Tibial artery (tissue), 4 donors: ENCODE results near the gene MED10.

Experiments used
- DNase-seq, 2 donors: peaks; one replicate each; pipeline ENCODE4 v3.0.0-alpha.2; 2019
- H3K27ac ChIP-seq, 2 donors: fragments of 200-600 bp; sonication (generic) in 1 of 2; 1 replicate in 1 of 2; 2 replicates in 1 of 2; pipeline ENCODE4 v1.5.1; 2018 to 2019; ENCODE audit warnings: mild to moderate bottlenecking in 1 of 2
- H3K27me3 ChIP-seq, 2 donors: fragments of 200-600 bp; sonication (generic) in 1 of 2; one replicate each; pipeline versions ENCODE4 v1.5.1 to v1.6.0; 2016 to 2019
- H3K36me3 ChIP-seq, 3 donors: fragments of 200-600 bp; sonication (generic) in 2 of 3; one replicate each; pipeline ENCODE4 v1.5.1; 2016 to 2019; ENCODE audit warnings: mild to moderate bottlenecking in 2 of 3
- H3K4me1 ChIP-seq, 4 donors: fragments of 200-600 bp; sonication (generic) in 2 of 4; 1 replicate in 3 of 4; 2 replicates in 1 of 4; pipeline ENCODE4 v1.5.1; 2016 to 2019
- H3K4me3 ChIP-seq, 2 donors: fragments of 200-600 bp; sonication (generic) in 1 of 2; 1 replicate in 1 of 2; 2 replicates in 1 of 2; pipeline ENCODE4 v1.5.1; 2018 to 2019; ENCODE audit warnings: mild to moderate bottlenecking in 2 of 2
- H3K9me3 ChIP-seq, 3 donors: fragments of 200-600 bp; sonication (generic) in 1 of 3; one replicate each; pipeline ENCODE4 v1.5.1; 2016 to 2019
- intact Hi-C: fragments of 100-400 bp; cut with DNase I; formaldehyde crosslinking; loops from one replicate; pipeline ENCODE4 v1.15.0; 2023; ENCODE audit warnings: low total_unique reads
- TF ChIP-seq, protein P1 (sequence below), 2 experiments: fragments of 200-600 bp in 1 of 2; fragments of 450-650 bp in 1 of 2; IDR thresholded peaks; one replicate each; pipeline ENCODE4 v1.5.1; 2017 to 2019; ENCODE audit warnings: antibody characterized with exemption in 2 of 2, mild to moderate bottlenecking in 1 of 2, moderate library complexity in 1 of 2

MED10 gene

DNA sequence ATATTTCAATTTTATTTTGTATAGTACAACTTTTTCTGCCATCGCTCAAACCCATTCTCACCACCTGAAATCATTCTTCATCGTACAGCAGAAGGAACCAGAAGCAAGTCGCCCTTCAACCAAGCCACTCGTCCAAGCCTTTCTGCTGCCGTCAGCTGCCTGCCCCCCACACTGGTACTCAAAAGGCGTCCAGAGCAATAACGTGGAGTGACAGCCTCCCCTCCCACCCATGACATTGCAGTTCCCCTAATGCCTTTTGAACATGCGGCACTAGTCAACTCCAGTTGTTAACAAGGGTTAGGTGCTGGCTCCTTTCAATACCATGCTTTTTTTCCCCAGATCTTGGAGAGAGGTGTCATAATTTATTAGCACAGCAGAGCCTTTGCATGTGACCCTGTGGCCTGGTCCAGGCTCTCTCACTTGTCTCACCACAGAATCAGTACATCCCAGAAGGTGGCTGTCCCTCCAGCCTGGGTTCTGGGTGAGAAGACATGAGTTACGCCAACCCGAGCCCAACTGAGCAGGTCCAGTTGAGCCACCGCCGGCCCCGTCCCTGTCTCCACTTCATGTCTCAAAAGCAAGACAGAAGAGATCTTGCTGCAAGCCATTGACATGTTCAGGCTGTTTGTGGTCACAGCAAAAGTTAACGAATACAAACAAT lies 20.4 kb upstream of the MED10 start:
- peaks cover 0 to 16% of the 10 kb centered on the region in 2 donors for H3K27me3 ChIP-seq
- H3K36me3 ChIP-seq = no peaks in the 10 kb centered on the region
- no peaks in the 10 kb centered on the region for H3K4me1 ChIP-seq
- no peaks in the 10 kb centered on the region for H3K9me3 ChIP-seq
- intact Hi-C loops = no loop called here
- TF ChIP-seq, protein P1, sequence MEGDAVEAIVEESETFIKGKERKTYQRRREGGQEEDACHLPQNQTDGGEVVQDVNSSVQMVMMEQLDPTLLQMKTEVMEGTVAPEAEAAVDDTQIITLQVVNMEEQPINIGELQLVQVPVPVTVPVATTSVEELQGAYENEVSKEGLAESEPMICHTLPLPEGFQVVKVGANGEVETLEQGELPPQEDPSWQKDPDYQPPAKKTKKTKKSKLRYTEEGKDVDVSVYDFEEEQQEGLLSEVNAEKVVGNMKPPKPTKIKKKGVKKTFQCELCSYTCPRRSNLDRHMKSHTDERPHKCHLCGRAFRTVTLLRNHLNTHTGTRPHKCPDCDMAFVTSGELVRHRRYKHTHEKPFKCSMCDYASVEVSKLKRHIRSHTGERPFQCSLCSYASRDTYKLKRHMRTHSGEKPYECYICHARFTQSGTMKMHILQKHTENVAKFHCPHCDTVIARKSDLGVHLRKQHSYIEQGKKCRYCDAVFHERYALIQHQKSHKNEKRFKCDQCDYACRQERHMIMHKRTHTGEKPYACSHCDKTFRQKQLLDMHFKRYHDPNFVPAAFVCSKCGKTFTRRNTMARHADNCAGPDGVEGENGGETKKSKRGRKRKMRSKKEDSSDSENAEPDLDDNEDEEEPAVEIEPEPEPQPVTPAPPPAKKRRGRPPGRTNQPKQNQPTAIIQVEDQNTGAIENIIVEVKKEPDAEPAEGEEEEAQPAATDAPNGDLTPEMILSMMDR (IDR thresholded peaks at IDR 0.05) = no peak
- H3K27ac ChIP-seq = no peak overlapping the region
- DNase-seq = no peak
- H3K4me3 ChIP-seq = no peak overlapping the region

DNA sequence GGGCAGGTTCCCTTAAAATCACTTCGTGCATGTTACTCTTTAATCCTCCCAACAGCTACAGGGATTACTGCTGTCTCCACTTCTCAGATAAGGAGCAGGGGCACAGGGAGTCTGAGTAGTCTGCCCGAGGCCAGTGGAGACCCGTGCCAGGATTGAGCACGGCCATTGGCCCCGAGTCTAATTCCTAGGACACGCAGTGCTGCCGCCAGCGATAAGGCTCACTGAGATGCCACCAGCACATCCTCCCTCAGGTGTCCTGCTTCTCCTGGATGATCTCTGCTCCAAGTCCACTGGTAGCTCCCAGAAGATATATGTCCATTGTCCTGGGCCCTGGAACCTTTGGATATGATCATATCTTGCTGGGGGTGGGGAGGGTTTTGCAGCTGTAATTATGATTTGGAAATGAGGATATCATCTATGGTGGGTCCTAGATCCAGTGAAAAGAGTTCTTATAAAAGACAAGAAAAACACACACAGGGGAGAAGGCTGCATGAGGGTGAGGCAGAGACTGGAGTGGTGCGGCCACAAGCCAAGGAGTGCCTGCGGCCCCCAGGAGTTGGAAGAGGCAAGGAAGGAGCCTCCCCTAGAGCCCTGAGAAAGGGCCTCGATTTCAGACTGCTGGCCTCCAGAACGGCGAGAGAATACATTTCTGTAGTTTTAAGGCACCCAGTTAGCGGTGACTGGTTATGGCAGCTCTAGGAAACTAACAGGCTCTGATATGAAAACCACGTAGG lies 19.4 kb upstream of the MED10 start:
- TF ChIP-seq, protein P1 (IDR thresholded peaks at IDR 0.05) = no peak
- intact Hi-C loops = no loop called here
- no peaks in the 10 kb centered on the region for H3K4me1 ChIP-seq
- no peaks in the 10 kb centered on the region for H3K36me3 ChIP-seq
- peaks cover 0 to 20% of the 10 kb centered on the region in 2 donors for H3K27me3 ChIP-seq
- no peak for DNase-seq
- H3K4me3 ChIP-seq = no peak overlapping the region
- H3K9me3 ChIP-seq = no peaks in the 10 kb centered on the region
- H3K27ac ChIP-seq = no peak overlapping the region

DNA sequence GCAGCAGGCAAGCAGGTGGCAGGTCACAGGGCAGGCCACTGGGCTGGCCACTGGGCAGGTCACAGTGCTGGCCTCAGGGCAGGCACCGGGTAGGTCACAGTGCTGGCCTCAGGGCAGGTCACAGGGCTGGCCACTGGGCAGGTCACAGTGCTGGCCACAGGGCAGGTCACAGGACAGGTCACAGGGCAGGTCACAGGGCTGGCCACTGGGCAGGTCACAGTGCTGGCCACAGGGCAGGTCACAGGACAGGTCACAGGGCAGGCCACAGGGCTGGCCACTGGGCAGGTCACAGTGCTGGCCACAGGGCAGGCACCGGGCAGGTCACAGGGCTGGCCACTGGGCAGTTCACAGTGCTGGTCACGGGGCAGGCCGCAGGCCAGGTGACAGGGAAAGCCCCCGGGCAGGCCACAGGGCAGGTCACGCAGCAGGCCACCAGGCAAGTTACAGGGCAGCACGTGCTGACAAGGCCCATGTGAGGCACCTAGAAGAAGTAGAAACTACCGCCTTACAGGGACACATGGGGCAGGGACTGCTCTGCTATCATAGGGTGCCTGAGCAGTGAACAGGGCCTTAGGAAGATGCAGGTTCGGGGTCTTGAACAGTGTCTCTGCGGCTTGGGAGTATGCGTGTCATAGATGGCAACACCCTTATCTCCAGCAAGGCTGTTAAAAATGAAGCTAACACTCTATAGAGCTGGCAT lies 18.6 kb upstream of the MED10 start:
- Histone ChIP-seq H3K36me3 (no peaks in the 10 kb centered on the region), H3K4me1 (no peaks in the 10 kb centered on the region), H3K27me3 (peaks cover 0 to 25% of the 10 kb centered on the region in 2 donors), H3K4me3 (no peak overlapping the region), H3K27ac (no peak overlapping the region), H3K9me3 (no peaks in the 10 kb centered on the region)
- no peak for DNase-seq
- intact Hi-C loops = no loop called here
- TF ChIP-seq, protein P1 (IDR thresholded peaks at IDR 0.05) = no peak

DNA sequence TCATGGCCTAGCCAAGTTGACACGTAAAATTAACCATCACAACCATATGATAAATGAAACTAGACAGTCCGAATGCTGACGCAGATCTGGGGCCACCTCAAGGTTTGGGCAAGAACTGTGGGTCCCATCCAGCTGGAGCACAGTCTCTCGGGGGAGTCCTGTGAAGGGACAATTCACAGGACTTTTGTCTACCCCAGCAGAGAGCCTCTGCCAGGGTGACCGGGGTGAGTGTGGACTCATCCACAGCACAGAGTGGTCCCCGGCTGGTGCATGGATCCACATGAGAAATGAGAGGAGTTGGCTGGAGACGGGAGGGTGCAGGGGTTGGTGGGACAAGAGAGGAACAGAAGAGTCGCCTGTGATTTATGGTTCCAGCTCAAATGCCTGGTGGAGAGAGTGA lies 17.7 kb upstream of the MED10 start:
- no peak overlapping the region for H3K27ac ChIP-seq
- no peaks in the 10 kb centered on the region for H3K4me1 ChIP-seq
- no peak overlapping the region for H3K4me3 ChIP-seq
- H3K9me3 ChIP-seq = no peaks in the 10 kb centered on the region
- H3K27me3 ChIP-seq = peaks cover 0 to 33% of the 10 kb centered on the region in 2 donors
- H3K36me3 ChIP-seq = no peaks in the 10 kb centered on the region
- DNase-seq = no peak
- TF ChIP-seq, protein P1 (IDR thresholded peaks at IDR 0.05) = no peak
- intact Hi-C loops = no loop called here

DNA sequence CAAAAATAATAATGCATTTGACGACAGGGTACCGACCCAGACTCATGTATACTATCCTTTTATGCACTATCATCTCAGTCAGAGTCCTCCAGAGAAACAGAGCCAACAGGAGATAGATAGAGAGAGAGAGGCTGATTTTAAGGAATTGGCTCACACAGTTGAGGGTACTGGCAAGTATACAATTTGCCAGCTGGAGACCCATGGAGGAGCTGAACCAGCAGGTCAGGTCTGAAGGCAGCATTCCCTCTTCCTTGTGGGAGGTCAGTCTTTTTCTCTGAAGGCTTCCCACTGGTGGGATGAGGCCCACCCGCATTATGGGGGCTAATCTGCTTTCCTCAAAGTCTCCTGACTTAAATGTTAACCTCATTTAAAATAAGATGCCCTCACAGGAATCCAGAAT lies 17.3 kb upstream of the MED10 start:
- intact Hi-C loops = no loop called here
- H3K9me3 ChIP-seq = no peaks in the 10 kb centered on the region
- H3K27me3 ChIP-seq = peaks cover 0 to 36% of the 10 kb centered on the region in 2 donors
- H3K4me3 ChIP-seq = no peak overlapping the region
- TF ChIP-seq, protein P1 (IDR thresholded peaks at IDR 0.05) = no peak
- no peaks in the 10 kb centered on the region for H3K36me3 ChIP-seq
- DNase-seq = no peak
- H3K27ac ChIP-seq = no peak overlapping the region
- no peaks in the 10 kb centered on the region for H3K4me1 ChIP-seq
